ENCODE results near the gene EIF5A. TPM values are rescaled to one million over a fixed set of nuclear protein-coding genes. Genes with fewer than 3 reads are reported as not detected.

Gene EIF5A
- total RNA-seq, 1 experiment from 2014 or later = 1,140 TPM

DNA sequence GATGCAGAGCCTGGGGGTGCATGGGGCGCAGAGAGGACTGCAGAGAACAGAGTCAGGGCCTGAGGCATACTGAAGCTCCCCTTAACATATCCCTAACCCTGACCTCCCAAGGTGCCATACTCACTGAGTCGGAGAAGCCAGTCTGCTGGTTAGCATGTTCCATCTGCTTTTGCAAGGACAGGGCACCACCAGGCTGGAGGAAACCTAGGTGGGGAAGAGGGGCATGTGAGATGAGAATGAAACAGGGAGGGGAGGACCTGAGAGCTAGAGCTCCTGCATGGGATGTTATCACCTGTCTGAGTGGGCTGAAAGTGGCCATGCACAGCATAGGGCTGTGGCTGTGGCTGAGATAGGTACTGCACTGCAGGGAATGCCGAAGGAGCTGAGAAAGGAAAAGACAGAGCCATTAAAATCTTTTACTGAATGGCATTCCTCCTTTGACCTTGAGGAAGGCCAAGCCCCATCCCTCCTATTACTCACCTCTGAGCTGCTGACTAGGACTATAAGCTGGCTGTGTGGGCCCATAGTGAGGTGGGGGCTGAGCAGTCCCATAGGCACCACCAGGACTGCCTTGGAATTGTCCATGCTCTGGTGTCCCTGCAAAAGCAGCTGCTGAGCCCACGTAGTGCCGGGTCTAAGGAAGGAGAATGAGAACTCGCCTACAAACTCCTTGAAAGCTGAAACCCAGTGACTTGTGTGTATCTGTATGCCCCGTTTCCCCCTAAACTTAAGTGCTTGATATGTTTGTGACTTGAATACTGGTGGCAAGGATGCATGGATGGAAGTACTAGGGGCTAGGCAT, 5.9 kb downstream of the EIF5A start:
- Histone ChIP-seq H3K4me2 (ENCODE audit: low read length) (peak overlapping the region; percentile 96), H3K79me2 (ENCODE audit: low read length) (peaks cover 42% of the 10 kb centered on the region), H3K36me3 (ENCODE audit: low read depth, low read length) (peaks cover 35% of the 10 kb centered on the region), H3F3A (ENCODE audit: low read length, unreplicated experiment) (peaks cover 12% of the 10 kb centered on the region), H3K27me3 (ENCODE audit: low read length) (no peaks in the 10 kb centered on the region), H3K9me3 (ENCODE audit: low read length) (no peaks in the 10 kb centered on the region), H3K27ac (ENCODE audit: low read length) (no peak overlapping the region), H2AFZ (ENCODE audit: low read length) (no peak overlapping the region), H3K9ac (ENCODE audit: low read length) (no peak overlapping the region), H4K20me1 (ENCODE audit: low read length) (peaks cover 43% of the 10 kb centered on the region), H3K4me1 (ENCODE audit: insufficient read depth, low read length) (peaks cover 26% of the 10 kb centered on the region; the same call in 1 of the 2 replicates), H3K4me3 (ENCODE audit: low read length) (peak overlapping the region; percentile 86; the same call in 1 of the 2 replicates), H3K9me2 (replicated peaks; ENCODE audit: low read length) (no peaks in the 10 kb centered on the region)
- peak; percentile 20; the same call in 1 of the 2 replicates for ATAC-seq
- CTCF ChIA-PET = interaction anchor here (0.7 kb wide), 1 partner anchor 16 kb away, joined by 3 read pairs; no protein-coding TSS in a partner anchor
- intact Hi-C loops (cut with micrococcal nuclease) = no loop called here
- BruUV-seq (replicated peaks) = no TSS peak
- peak; percentile 37 for DNase-seq
- POLR2A ChIA-PET (ENCODE audit: unreplicated experiment) = no interaction called here
- TF ChIP-seq CTCF (conservative IDR thresholded peaks at IDR 0.05; ENCODE audit: low read depth, low read length) = no peak
- no peak for TF ChIP-seq EZH2 (IDR thresholded peaks at IDR 0.05; ENCODE audit: low read length, unreplicated experiment)
- no peak for TF ChIP-seq EZH2phosphoT487 (IDR thresholded peaks at IDR 0.05; ENCODE audit: borderline replicate concordance, low read length)

GRCh38 chr17:7313890-7314718, 6.7 kb downstream of the EIF5A start:
- CTCF ChIA-PET = no interaction called here
- no peak for ATAC-seq
- H3K4me1 ChIP-seq (ENCODE audit: insufficient read depth, low read length) = peaks cover 25% of the 10 kb centered on the region; the same call in 1 of the 2 replicates
- H3K27me3 ChIP-seq (ENCODE audit: low read length) = no peaks in the 10 kb centered on the region
- intact Hi-C loops (cut with micrococcal nuclease) = no loop called here
- no peak overlapping the region for H2AFZ ChIP-seq (ENCODE audit: low read length)
- no peaks in the 10 kb centered on the region for H3K9me2 ChIP-seq (replicated peaks; ENCODE audit: low read length)
- peak overlapping the region; percentile 58 for H3K27ac ChIP-seq (ENCODE audit: low read length)
- peak overlapping the region; percentile 86 for H3K4me3 ChIP-seq (ENCODE audit: low read length)
- POLR2A ChIA-PET (ENCODE audit: unreplicated experiment) = interaction anchor here (0.5 kb wide), 1 partner anchor 47 kb away, joined by 16 read pairs; no protein-coding TSS in a partner anchor
- peak; percentile 6 for DNase-seq
- H3K79me2 ChIP-seq (ENCODE audit: low read length) = peaks cover 34% of the 10 kb centered on the region
- peak overlapping the region; percentile 96 for H3K4me2 ChIP-seq (ENCODE audit: low read length)
- TSS peak; percentile 75 for BruUV-seq (replicated peaks)
- H3K9ac ChIP-seq (ENCODE audit: low read length) = peak overlapping the region; percentile 84
- peaks cover 12% of the 10 kb centered on the region for H3F3A ChIP-seq (ENCODE audit: low read length, unreplicated experiment)
- H3K36me3 ChIP-seq (ENCODE audit: low read depth, low read length) = peaks cover 34% of the 10 kb centered on the region
- H4K20me1 ChIP-seq (ENCODE audit: low read length) = peaks cover 42% of the 10 kb centered on the region
- no peak for TF ChIP-seq EZH2 (IDR thresholded peaks at IDR 0.05; ENCODE audit: low read length, unreplicated experiment)
- no peak for TF ChIP-seq CTCF (conservative IDR thresholded peaks at IDR 0.05; ENCODE audit: low read depth, low read length)
- TF ChIP-seq EZH2phosphoT487 (IDR thresholded peaks at IDR 0.05; ENCODE audit: borderline replicate concordance, low read length) = no peak
- H3K9me3 ChIP-seq (ENCODE audit: low read length) = no peaks in the 10 kb centered on the region
